ENCODE data around the gene ABITRAM.
"Not testable (repeated sequence)": the region's sequence is repeated elsewhere in the genome, so short reads cannot be mapped to it uniquely, and the experiment has no call there.

The ABITRAM gene

GRCh38 chr9:108960331-108960730 is 26.1 kb downstream of the ABITRAM start:
- peak overlapping the region; percentile 78 for H3K27ac ChIP-seq
- no peak for TF ChIP-seq CTCF (conservative IDR thresholded peaks at IDR 0.05)

GRCh38 chr9:108961151-108961550 is 27.0 kb downstream of the ABITRAM start:
- no peak for TF ChIP-seq CTCF (conservative IDR thresholded peaks at IDR 0.05)
- H3K27ac ChIP-seq: peak overlapping the region; percentile 78

- TF ChIP-seq CTCF (conservative IDR thresholded peaks at IDR 0.05): no peak
- H3K27ac ChIP-seq: peak overlapping the region; percentile 78
Measured at GRCh38 chr9:108963459-108964143, 29.4 kb downstream of the ABITRAM start.

- no peak for TF ChIP-seq CTCF (conservative IDR thresholded peaks at IDR 0.05)
- H3K27ac ChIP-seq: no peak overlapping the region
Measured at GRCh38 chr9:108967916-108968315, 33.7 kb downstream of the ABITRAM start.

- H3K27ac ChIP-seq: not testable (repeated sequence)
Measured at GRCh38 chr9:108971392-108971791, 37.2 kb downstream of the ABITRAM start.

- TF ChIP-seq CTCF (conservative IDR thresholded peaks at IDR 0.05): no peak
- no peak overlapping the region for H3K27ac ChIP-seq
Measured at GRCh38 chr9:108972186-108972585, 38.0 kb downstream of the ABITRAM start.

- no peak for TF ChIP-seq CTCF (conservative IDR thresholded peaks at IDR 0.05)
- no peak overlapping the region for H3K27ac ChIP-seq
Measured at GRCh38 chr9:108972626-108973209, 38.5 kb downstream of the ABITRAM start.

- no peak overlapping the region for H3K27ac ChIP-seq
Measured at GRCh38 chr9:108973895-108974294, 39.7 kb downstream of the ABITRAM start.

More at GRCh38 chr9:108973895-108974294, 39.7 kb downstream of the ABITRAM start:
- no peak for TF ChIP-seq CTCF (conservative IDR thresholded peaks at IDR 0.05)

All from VCaP (cell line).